GM23248 (cell line): ENCODE data around the gene LSM14A. TPM values are rescaled to one million over a fixed set of nuclear protein-coding genes. Genes with fewer than 3 reads are reported as not detected.
"Not testable (repeated sequence)": the region's sequence is repeated elsewhere in the genome, so short reads cannot be mapped to it uniquely, and the experiment has no call there.

Experiments
- DNase-seq: peaks from one replicate; pipeline ENCODE4 v3.0.0-alpha.2; 2015
- H2AFZ ChIP-seq: fragments of 200-600 bp; sonication (generic); 2 replicates; pipeline ENCODE4 v1.6.1; 2016; ENCODE audit warnings: antibody characterized with exemption
- H3F3A ChIP-seq: fragments of 200-600 bp; sonication (generic); 2 replicates; pipeline ENCODE4 v1.6.1; 2016; ENCODE audit warnings: mild to moderate bottlenecking, antibody characterized with exemption, mixed run types; ENCODE audit not compliant: insufficient read depth
- H3K27ac ChIP-seq: fragments of 200-600 bp; sonication (generic); 2 replicates; pipeline ENCODE4 v1.5.1; 2016; ENCODE audit warnings: mild to moderate bottlenecking
- H3K27me3 ChIP-seq: fragments of 200-600 bp; sonication (generic); replicated peaks from 2 replicates; pipeline ENCODE4 v1.6.1; 2016; ENCODE audit warnings: mild to moderate bottlenecking; ENCODE audit not compliant: insufficient read depth
- H3K36me3 ChIP-seq: fragments of 200-600 bp; sonication (generic); 2 replicates; pipeline ENCODE4 v1.6.1; 2016; ENCODE audit warnings: low read depth, mild to moderate bottlenecking
- H3K4me1 ChIP-seq: fragments of 200-600 bp; sonication (generic); 2 replicates; pipeline ENCODE4 v1.6.1; 2016; ENCODE audit warnings: mild to moderate bottlenecking; ENCODE audit not compliant: insufficient read depth
- H3K4me2 ChIP-seq: fragments of 200-600 bp; sonication (generic); one replicate; pipeline ENCODE4 v1.6.1; 2016; ENCODE audit warnings: mild to moderate bottlenecking; ENCODE audit not compliant: unreplicated experiment
- H3K4me3 ChIP-seq: fragments of 200-600 bp; sonication (generic); 2 replicates; pipeline ENCODE4 v1.5.1; 2016; ENCODE audit warnings: mild to moderate bottlenecking
- H3K79me2 ChIP-seq: fragments of 200-600 bp; sonication (generic); 2 replicates; pipeline ENCODE4 v1.6.1; 2016; ENCODE audit warnings: mild to moderate bottlenecking; ENCODE audit not compliant: insufficient read depth
- H3K9ac ChIP-seq: fragments of 200-600 bp; sonication (generic); 2 replicates; pipeline ENCODE4 v1.6.1; 2016; ENCODE audit warnings: mild to moderate bottlenecking
- H3K9me2 ChIP-seq: fragments of 200-600 bp; sonication (generic); 2 replicates; pipeline ENCODE4 v1.6.1; 2016; ENCODE audit warnings: mixed run types, mild to moderate bottlenecking, moderate library complexity; ENCODE audit not compliant: insufficient read depth
- H3K9me3 ChIP-seq: fragments of 200-600 bp; sonication (generic); one replicate; pipeline ENCODE4 v1.6.1; 2017; ENCODE audit warnings: low read depth
- H4K20me1 ChIP-seq: fragments of 200-600 bp; sonication (generic); 2 replicates; pipeline ENCODE4 v1.6.0; 2016; ENCODE audit not compliant: insufficient read depth
- EZH2 ChIP-seq: fragments of 200-600 bp; sonication (generic); IDR thresholded peaks from 2 replicates; pipeline ENCODE4 v1.6.1; 2018; ENCODE audit warnings: antibody characterized with exemption, mild to moderate bottlenecking; ENCODE audit not compliant: insufficient read depth, poor library complexity, severe bottlenecking
- EZH2phosphoT487 ChIP-seq: fragments of 200-600 bp; sonication (generic); IDR thresholded peaks from 2 replicates; pipeline ENCODE4 v1.6.1; 2018; ENCODE audit warnings: antibody characterized with exemption, moderate library complexity, mild to moderate bottlenecking, low read depth; ENCODE audit not compliant: insufficient read depth
- WGBS, 2 experiments: methylation state at CpG; one replicate each; pipeline ENCODE4 v1.1.6; 2015 to 2017; ENCODE audit warnings: low lambda C conversion rate in 2 of 2, low coverage in 1 of 2; ENCODE audit errors: missing lambda C conversion rate in 2 of 2; 5-methylcytosine and 5-hydroxymethylcytosine counted together
- in situ Hi-C: fragments of 300-500 bp; cut with MboI; formaldehyde crosslinking; loops from 2 replicates; pipeline ENCODE4 v1.15.0; 2020
- polyA plus RNA-seq: library from polyadenylated mRNA; unstranded; fragments of >200 nt; fragmentation: Nextera tagmentation; extraction: Ambion mirVana; gene quantifications from 2 replicates; pipeline ENCODE4 v1.2.1, GENCODE V29; 2016
- total RNA-seq: library from RNA; depleted of rRNA; stranded (reverse); fragments of >200 nt; shearing (Covaris generic); gene quantifications from 2 replicates; pipeline ENCODE4 v1.2.3, GENCODE V29; 2014

Gene LSM14A
- total and polyA plus RNA-seq, 2 experiments from 2014 or later, result 66.1 to 71.7 TPM

- H3K27me3 ChIP-seq, result no peaks in the 10 kb centered on the region
- H2AFZ ChIP-seq, result no peak overlapping the region
- no peaks in the 10 kb centered on the region for H3K9me2 ChIP-seq
- WGBS, 2 experiments, result 39 to 42% methylated on average over 6 of the region's 6 CpGs
- peak; percentile 69 for DNase-seq
- peaks cover 4% of the 10 kb centered on the region; the same call in 1 of the 2 replicates for H3F3A ChIP-seq
- no peaks in the 10 kb centered on the region for H3K9me3 ChIP-seq
- TF ChIP-seq EZH2phosphoT487 (no peak), EZH2 (no peak)
- H4K20me1 ChIP-seq, result no peaks in the 10 kb centered on the region
- no peak overlapping the region for H3K4me2 ChIP-seq
- no peak overlapping the region for H3K27ac ChIP-seq
- no peak overlapping the region for H3K4me3 ChIP-seq
- H3K79me2 ChIP-seq, result no peaks in the 10 kb centered on the region
- H3K36me3 ChIP-seq, result no peaks in the 10 kb centered on the region
- in situ Hi-C loops, result no loop called here
- H3K9ac ChIP-seq, result no peak overlapping the region
- peaks cover 6% of the 10 kb centered on the region for H3K4me1 ChIP-seq
Measured at GRCh38 chr19:34128558-34129250, 43.6 kb upstream of the LSM14A start.

DNA sequence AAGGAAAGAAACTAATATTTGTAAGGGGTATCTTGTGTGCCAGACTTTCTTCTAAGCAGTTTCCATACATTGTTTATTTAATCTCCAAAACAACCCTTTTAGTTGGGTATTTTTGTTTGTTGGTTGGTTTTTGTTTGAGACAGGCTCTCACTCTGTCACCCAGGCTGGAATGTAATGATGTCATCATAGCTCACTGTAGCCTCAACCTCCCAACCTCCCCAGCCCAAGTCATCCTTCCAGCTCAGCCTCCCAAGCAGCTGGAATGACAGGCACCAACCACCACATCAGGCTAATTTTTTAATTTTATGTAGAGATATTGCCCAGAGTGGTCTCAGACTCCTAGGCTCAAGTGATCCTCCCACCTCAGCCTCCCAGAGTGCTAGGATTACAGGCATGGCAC lies 41.2 kb upstream of the LSM14A start:
- Histone ChIP-seq H4K20me1 (no peaks in the 10 kb centered on the region), H3K9me3 (no peaks in the 10 kb centered on the region), H3K36me3 (no peaks in the 10 kb centered on the region), H3K79me2 (no peaks in the 10 kb centered on the region), H3K4me3 (no peak overlapping the region), H3K27ac (no peak overlapping the region), H3K4me2 (no peak overlapping the region), H3K4me1 (peaks cover 6% of the 10 kb centered on the region), H3F3A (peaks cover 11% of the 10 kb centered on the region), H3K27me3 (no peaks in the 10 kb centered on the region), H3K9ac (no peak overlapping the region), H2AFZ (no peak overlapping the region), H3K9me2 (no peaks in the 10 kb centered on the region)
- TF ChIP-seq EZH2 (no peak), EZH2phosphoT487 (no peak)
- in situ Hi-C loops, result no loop called here
- peak; percentile 30 for DNase-seq

DNA sequence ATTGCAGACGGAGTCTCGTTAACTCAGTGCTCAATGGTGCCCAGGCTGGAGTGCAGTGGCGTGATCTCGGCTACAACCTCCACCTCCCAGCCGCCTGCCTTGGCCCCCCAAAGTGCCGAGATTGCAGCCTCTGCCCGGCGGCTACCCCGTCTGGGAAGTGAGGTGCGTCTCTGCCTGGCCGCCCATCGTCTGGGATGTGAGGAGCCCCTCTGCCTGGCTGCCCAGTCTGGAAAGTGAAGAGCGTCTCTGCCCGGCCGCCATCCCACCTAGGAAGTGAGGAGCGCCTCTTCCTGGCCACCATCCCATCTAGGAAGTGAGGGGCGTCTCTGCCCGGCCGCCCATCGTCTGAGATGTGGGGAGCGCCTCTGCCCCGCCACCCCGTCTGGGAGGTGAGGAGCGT lies 40.2 kb upstream of the LSM14A start:
- in situ Hi-C loops, H3K4me1 ChIP-seq, DNase-seq, H3K79me2 ChIP-seq, H4K20me1 ChIP-seq, H3K4me2 ChIP-seq, H3K9me3 ChIP-seq, H3K27ac ChIP-seq, H2AFZ ChIP-seq, H3K36me3 ChIP-seq, H3K27me3 ChIP-seq, H3K9ac ChIP-seq, H3K9me2 ChIP-seq, H3K4me3 ChIP-seq: not testable (repeated sequence)
- H3F3A ChIP-seq, result peaks cover 11% of the 10 kb centered on the region
- 92 to 100% methylated on average over 1 to 14 of the region's 24 CpGs for WGBS, 2 experiments

GRCh38 chr19:34132706-34133105 lies 39.6 kb upstream of the LSM14A start:
- H2AFZ ChIP-seq, H3K4me3 ChIP-seq, H3K4me1 ChIP-seq, DNase-seq, H3K36me3 ChIP-seq, H3K9me3 ChIP-seq, H3K79me2 ChIP-seq, H3K27ac ChIP-seq, in situ Hi-C loops, H3K4me2 ChIP-seq, H3K9ac ChIP-seq, H4K20me1 ChIP-seq, H3K27me3 ChIP-seq, H3K9me2 ChIP-seq: not testable (repeated sequence)
- 76% methylated on average over 25 of the region's 32 CpGs; no CpG with 5 or more reads in 1 of the 2 experiments for WGBS, 2 experiments
- peaks cover 11% of the 10 kb centered on the region for H3F3A ChIP-seq
